Upper lobe of left lung (tissue), 4 donors: ENCODE results near the gene SLC16A4.

Experiments
- CTCF ChIP-seq, 6 experiments: fragments of 450-650 bp in 4 of 6; fragments of 200-600 bp in 2 of 6; sonication (generic) in 2 of 6; IDR thresholded peaks; one replicate each; pipeline ENCODE4 v1.5.1; 2016 to 2019; ENCODE audit warnings: antibody characterized with exemption in 6 of 6
- EP300 ChIP-seq, 4 donors: sonication (generic); formaldehyde crosslinking; IDR thresholded peaks; one replicate each; pipeline ENCODE4 v1.5.1; 2017; ENCODE audit warnings: antibody characterized with exemption in 4 of 4, control low read depth in 2 of 4
- POLR2A ChIP-seq, 4 donors: fragments of 450-650 bp; IDR thresholded peaks; one replicate each; pipeline ENCODE4 v1.5.1; 2016 to 2017; ENCODE audit warnings: antibody characterized with exemption in 4 of 4, mild to moderate bottlenecking in 2 of 4
- POLR2AphosphoS5 ChIP-seq, 2 donors: sonication (generic); formaldehyde crosslinking; IDR thresholded peaks; one replicate each; pipeline ENCODE4 v1.5.1; 2017; ENCODE audit warnings: antibody characterized with exemption in 2 of 2

GRCh38 chr1:110338309-110338885 is 52.4 kb downstream of the SLC16A4 start:
- TF ChIP-seq CTCF (IDR thresholded peaks at IDR 0.05) (peak; percentile 29 to 94 (median 88)), POLR2AphosphoS5 (IDR thresholded peaks at IDR 0.05) (peak in 1 of 2 donors; percentile 44), POLR2A (IDR thresholded peaks at IDR 0.05) (peak in 3 of 4 donors; percentile 77 to 90 (median 85)), EP300 (IDR thresholded peaks at IDR 0.05) (no peak)
